CD14-positive monocyte (primary cell): ENCODE data around the gene RANBP3L. TPM values are rescaled to one million over a fixed set of nuclear protein-coding genes. Genes with fewer than 3 reads are reported as not detected.
A peak's percentile ranks its signal among the peaks of the same experiment; 100 is the strongest.

ENCODE experiments used
- DNase-seq, 3 donors: peaks; one replicate each; pipeline ENCODE4 v3.0.0-alpha.2; 2011 to 2022
- H2AFZ ChIP-seq: 2 replicates; pipeline ENCODE4 v1.6.0; 2012; ENCODE audit warnings: mild to moderate bottlenecking, low read depth, low read length, inconsistent platforms; ENCODE audit not compliant: insufficient read depth, poor library complexity, severe bottlenecking
- H3K27ac ChIP-seq, 2 donors: 1 replicate in 1 of 2; 2 replicates in 1 of 2; pipeline ENCODE4 v1.5.1; 2012 to 2013; ENCODE audit warnings: low read length in 2 of 2, control low read depth in 1 of 2, inconsistent platforms in 1 of 2, low read depth in 1 of 2, mild to moderate bottlenecking in 1 of 2
- H3K27me3 ChIP-seq, 2 donors: one replicate each; pipeline versions ENCODE4 v1.6.0 to v1.6.1; 2011 to 2013; ENCODE audit warnings: low read length in 2 of 2; ENCODE audit not compliant: control insufficient read depth in 2 of 2, insufficient read depth in 2 of 2
- H3K36me3 ChIP-seq, 2 donors: replicated peaks in 1 of 2; 1 replicate in 1 of 2; 2 replicates in 1 of 2; pipeline versions ENCODE4 v1.5.1 to v1.6.1; 2012 to 2013; ENCODE audit warnings: low read length in 2 of 2, control low read depth in 1 of 2, inconsistent platforms in 1 of 2, mild to moderate bottlenecking in 1 of 2; ENCODE audit not compliant: insufficient read depth in 2 of 2, control insufficient read depth in 1 of 2
- H3K4me1 ChIP-seq, 2 donors: 1 replicate in 1 of 2; 2 replicates in 1 of 2; pipeline versions ENCODE4 v1.5.1 to v1.6.1; 2012 to 2013; ENCODE audit warnings: low read length in 2 of 2, control low read depth in 1 of 2, inconsistent platforms in 1 of 2, mild to moderate bottlenecking in 1 of 2, moderate library complexity in 1 of 2; ENCODE audit not compliant: insufficient read depth in 2 of 2, control insufficient read depth in 1 of 2
- H3K4me2 ChIP-seq: replicated peaks from 2 replicates; pipeline ENCODE3; 2012; ENCODE audit warnings: low read length, moderate library complexity, mild to moderate bottlenecking; ENCODE audit not compliant: poor library complexity, severe bottlenecking; ENCODE audit errors: extremely low read depth
- H3K4me3 ChIP-seq, 3 experiments: fragments of 200-600 bp in 1 of 3; sonication (generic) in 1 of 3; replicated peaks in 1 of 3; 1 replicate in 2 of 3; 2 replicates in 1 of 3; pipeline ENCODE4 v1.5.1; 2011 to 2013; ENCODE audit warnings: low read length in 3 of 3, mild to moderate bottlenecking in 3 of 3, control low read depth in 2 of 3, low read depth in 2 of 3, inconsistent platforms in 1 of 3, moderate library complexity in 1 of 3
- H3K79me2 ChIP-seq: 2 replicates; pipeline ENCODE4 v1.6.0; 2012; ENCODE audit warnings: mild to moderate bottlenecking, control low read depth, inconsistent platforms, low read length, moderate library complexity; ENCODE audit not compliant: insufficient read depth
- H3K9ac ChIP-seq: 2 replicates; pipeline ENCODE4 v1.6.0; 2017; ENCODE audit warnings: low read length, mild to moderate bottlenecking; ENCODE audit not compliant: insufficient read depth, poor library complexity, severe bottlenecking
- H3K9me3 ChIP-seq, 2 donors: replicated peaks in 1 of 2; 1 replicate in 1 of 2; 2 replicates in 1 of 2; pipeline versions ENCODE4 v1.5.1 to v1.6.1; 2012 to 2013; ENCODE audit warnings: low read length in 2 of 2, control low read depth in 1 of 2; ENCODE audit not compliant: control insufficient read depth in 1 of 2, insufficient read depth in 1 of 2
- H4K20me1 ChIP-seq: 2 replicates; pipeline ENCODE4 v1.6.0; 2012; ENCODE audit warnings: mild to moderate bottlenecking, low read length, control low read depth, moderate library complexity; ENCODE audit not compliant: insufficient read depth
- H3K27ac Mint-ChIP-seq, 7 donors: one replicate each; pipeline ENCODE4 v1.8.0; 2020; ENCODE audit warnings: mild to moderate bottlenecking in 7 of 7, mixed read lengths in 7 of 7, moderate library complexity in 6 of 7, inconsistent platforms in 2 of 7
- H3K27me3 Mint-ChIP-seq, 3 donors: one replicate each; pipeline ENCODE4 v1.8.0; 2021 to 2022; ENCODE audit warnings: low read depth in 3 of 3, mild to moderate bottlenecking in 3 of 3, mixed read lengths in 3 of 3, moderate library complexity in 3 of 3, inconsistent platforms in 1 of 3
- H3K36me3 Mint-ChIP-seq, 2 donors: one replicate each; pipeline ENCODE4 v1.8.0; 2020; ENCODE audit warnings: mixed read lengths in 2 of 2, inconsistent platforms in 1 of 2, mild to moderate bottlenecking in 1 of 2
- H3K4me1 Mint-ChIP-seq: one replicate; pipeline ENCODE4 v1.8.0; 2020; ENCODE audit warnings: mild to moderate bottlenecking, mixed read lengths
- H3K4me3 Mint-ChIP-seq, 2 donors: one replicate each; pipeline ENCODE4 v1.8.0; 2020; ENCODE audit warnings: mild to moderate bottlenecking in 2 of 2, mixed read lengths in 2 of 2, moderate library complexity in 1 of 2
- H3K9me3 Mint-ChIP-seq, 7 donors: one replicate each; pipeline ENCODE4 v1.8.0; 2020 to 2022; ENCODE audit warnings: mixed read lengths in 7 of 7, mild to moderate bottlenecking in 6 of 7, moderate library complexity in 6 of 7, inconsistent platforms in 2 of 7
- WGBS: methylation state at CpG from one replicate; pipeline ENCODE4 v1.1.5; 2013; ENCODE audit warnings: missing lambda C conversion rate; ENCODE audit not compliant: insufficient coverage; 5-methylcytosine and 5-hydroxymethylcytosine counted together
- intact Hi-C, 2 donors: fragments of 100-400 bp; cut with micrococcal nuclease; formaldehyde crosslinking; loops; one replicate each; pipeline versions ENCODE4 v1.15.0 to v1.15.1; 2023
- polyA plus RNA-seq, 3 donors: library from polyadenylated mRNA; depleted of rRNA in 1 of 3; unstranded in 2 of 3; stranded (reverse) in 1 of 3; fragments of 300-500 nt in 2 of 3; fragments of >200 nt in 1 of 3; fragmentation: Illumina TruSeq in 2 of 3; gene quantifications; 1 replicate in 2 of 3; 2 replicates in 1 of 3; pipeline ENCODE4 v1.2.3, GENCODE V29; 2012 to 2021
- TF ChIP-seq, protein P1 (sequence below): fragments of 200-600 bp; IDR thresholded peaks from one replicate; pipeline ENCODE4 v1.8.0; 2022; ENCODE audit warnings: antibody characterized with exemption, mild to moderate bottlenecking

Gene RANBP3L
- polyA plus RNA-seq, 3 donors, result not detected

DNA sequence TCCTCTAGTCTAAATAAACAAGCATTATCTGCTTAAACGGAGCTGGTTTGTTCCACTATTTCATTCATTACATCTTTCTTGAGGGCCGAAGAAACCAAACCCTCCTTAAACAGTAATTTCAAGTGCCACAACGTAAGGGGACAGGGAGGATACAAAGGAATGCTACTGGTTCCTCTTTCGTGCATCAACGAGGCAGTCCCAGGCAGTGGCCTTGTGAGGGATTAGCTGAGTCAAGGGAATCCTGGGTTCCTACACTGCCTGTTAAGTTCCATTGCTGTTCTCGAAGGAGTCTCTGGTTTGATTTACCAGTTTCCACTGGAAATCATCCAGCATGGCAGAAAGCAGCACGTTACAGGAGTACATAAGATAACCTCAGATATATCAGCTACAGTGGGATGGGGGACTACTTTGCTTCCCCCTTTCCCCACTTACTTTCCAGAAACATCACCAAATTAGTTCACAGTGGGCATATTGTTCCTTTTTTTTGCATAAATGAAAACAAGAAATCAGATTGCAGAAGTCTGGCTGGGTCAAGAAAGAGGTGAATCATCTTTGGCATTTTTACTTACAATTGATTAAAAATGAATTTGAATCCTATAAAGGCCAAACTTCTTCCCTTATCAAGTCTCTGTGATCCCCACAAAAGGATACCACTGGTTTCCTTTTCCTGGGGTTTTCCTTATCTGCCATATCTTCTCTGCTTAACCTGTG, 2.5 kb upstream of the RANBP3L start:
- Mint-ChIP-seq H3K9me3 (no peaks in the 10 kb centered on the region), H3K4me1 (peaks cover 13% of the 10 kb centered on the region), H3K4me3 (no peak overlapping the region), H3K36me3 (no peaks in the 10 kb centered on the region), H3K27me3 (peaks cover 0 to 2% (median 0%) of the 10 kb centered on the region in 3 donors), H3K27ac (peak overlapping the region in 1 of 7 donors; percentile 44)
- no peaks in the 10 kb centered on the region for H3K9me3 ChIP-seq
- H3K27ac ChIP-seq, result no peak overlapping the region
- no peak overlapping the region for H3K4me2 ChIP-seq
- DNase-seq, result no peak
- no peak overlapping the region for H3K9ac ChIP-seq
- H3K4me3 ChIP-seq, result no peak overlapping the region
- no peaks in the 10 kb centered on the region for H3K36me3 ChIP-seq
- intact Hi-C loops, result no loop called here
- no peak overlapping the region for H2AFZ ChIP-seq
- no peaks in the 10 kb centered on the region for H3K27me3 ChIP-seq
- H3K4me1 ChIP-seq, result no peaks in the 10 kb centered on the region
- WGBS, result 33% methylated on average over 3 of the region's 7 CpGs
- no peaks in the 10 kb centered on the region for H3K79me2 ChIP-seq
- TF ChIP-seq, protein P1, sequence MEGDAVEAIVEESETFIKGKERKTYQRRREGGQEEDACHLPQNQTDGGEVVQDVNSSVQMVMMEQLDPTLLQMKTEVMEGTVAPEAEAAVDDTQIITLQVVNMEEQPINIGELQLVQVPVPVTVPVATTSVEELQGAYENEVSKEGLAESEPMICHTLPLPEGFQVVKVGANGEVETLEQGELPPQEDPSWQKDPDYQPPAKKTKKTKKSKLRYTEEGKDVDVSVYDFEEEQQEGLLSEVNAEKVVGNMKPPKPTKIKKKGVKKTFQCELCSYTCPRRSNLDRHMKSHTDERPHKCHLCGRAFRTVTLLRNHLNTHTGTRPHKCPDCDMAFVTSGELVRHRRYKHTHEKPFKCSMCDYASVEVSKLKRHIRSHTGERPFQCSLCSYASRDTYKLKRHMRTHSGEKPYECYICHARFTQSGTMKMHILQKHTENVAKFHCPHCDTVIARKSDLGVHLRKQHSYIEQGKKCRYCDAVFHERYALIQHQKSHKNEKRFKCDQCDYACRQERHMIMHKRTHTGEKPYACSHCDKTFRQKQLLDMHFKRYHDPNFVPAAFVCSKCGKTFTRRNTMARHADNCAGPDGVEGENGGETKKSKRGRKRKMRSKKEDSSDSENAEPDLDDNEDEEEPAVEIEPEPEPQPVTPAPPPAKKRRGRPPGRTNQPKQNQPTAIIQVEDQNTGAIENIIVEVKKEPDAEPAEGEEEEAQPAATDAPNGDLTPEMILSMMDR, result no peak
- no peaks in the 10 kb centered on the region for H4K20me1 ChIP-seq

DNA sequence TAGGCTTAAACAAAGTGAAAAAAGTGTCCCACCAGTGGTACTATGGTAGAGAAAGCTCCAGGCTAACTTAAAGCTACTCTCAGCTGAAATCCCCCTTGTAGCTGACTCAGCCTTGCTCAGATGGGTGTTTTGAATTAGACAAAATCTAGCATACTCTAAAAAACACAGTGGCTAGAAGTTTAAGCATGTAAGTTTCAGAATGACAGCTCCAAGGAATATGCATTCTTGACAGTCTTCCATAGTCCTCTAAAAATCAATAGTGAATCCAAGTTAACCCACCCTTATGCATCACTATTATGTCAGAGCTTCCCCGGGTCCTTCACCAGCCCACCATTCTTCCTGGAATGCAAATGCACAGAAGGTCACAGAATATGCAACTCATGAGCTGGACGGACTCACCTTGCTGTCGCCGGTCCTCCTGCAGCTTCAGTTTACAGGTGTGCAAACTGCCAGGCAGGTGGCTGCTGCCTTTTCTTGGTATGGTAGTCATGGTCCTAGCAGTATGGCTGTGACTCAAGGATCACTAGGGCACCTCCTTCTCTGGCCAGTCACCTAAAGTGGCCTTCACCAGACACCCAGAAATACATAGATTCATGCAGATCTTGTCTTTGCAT, 668 bp downstream of the RANBP3L start:
- no peaks in the 10 kb centered on the region for H4K20me1 ChIP-seq
- no peaks in the 10 kb centered on the region for H3K79me2 ChIP-seq
- no peaks in the 10 kb centered on the region for H3K36me3 ChIP-seq
- 100% methylated on average over 1 of the region's 4 CpGs for WGBS
- no peak overlapping the region for H3K9ac ChIP-seq
- Mint-ChIP-seq H3K27ac (no peak overlapping the region), H3K27me3 (no peaks in the 10 kb centered on the region), H3K4me1 (peaks cover 13% of the 10 kb centered on the region), H3K4me3 (peak overlapping the region in 1 of 2 donors; percentile 0), H3K36me3 (no peaks in the 10 kb centered on the region), H3K9me3 (no peaks in the 10 kb centered on the region)
- no peaks in the 10 kb centered on the region for H3K9me3 ChIP-seq
- DNase-seq, result no peak
- intact Hi-C loops, result no loop called here
- H3K27me3 ChIP-seq, result no peaks in the 10 kb centered on the region
- TF ChIP-seq, protein P1, result no peak
- H2AFZ ChIP-seq, result no peak overlapping the region
- no peak overlapping the region for H3K4me3 ChIP-seq
- no peaks in the 10 kb centered on the region for H3K4me1 ChIP-seq
- no peak overlapping the region for H3K27ac ChIP-seq
- H3K4me2 ChIP-seq, result no peak overlapping the region
